NCI-H226 (cell line): ENCODE data around the gene ACER3.
A peak's percentile ranks its signal among the peaks of the same experiment; 100 is the strongest.
"Not testable (repeated sequence)": the region's sequence is repeated elsewhere in the genome, so short reads cannot be mapped to it uniquely, and the experiment has no call there.

Experiments
- DNase-seq: peaks from one replicate; pipeline ENCODE4 v3.0.0-alpha.2; 2015

The ACER3 gene

GRCh38 chr11:76880314-76880713 is 19.6 kb downstream of the ACER3 start:
- DNase-seq: no peak

- no peak for DNase-seq
Measured at GRCh38 chr11:76880956-76881355, 20.2 kb downstream of the ACER3 start.

- peak; percentile 93 for DNase-seq
Measured at GRCh38 chr11:76885390-76886097, 24.8 kb downstream of the ACER3 start.

GRCh38 chr11:76888989-76889388 is 28.3 kb downstream of the ACER3 start:
- peak; percentile 97 for DNase-seq

DNA sequence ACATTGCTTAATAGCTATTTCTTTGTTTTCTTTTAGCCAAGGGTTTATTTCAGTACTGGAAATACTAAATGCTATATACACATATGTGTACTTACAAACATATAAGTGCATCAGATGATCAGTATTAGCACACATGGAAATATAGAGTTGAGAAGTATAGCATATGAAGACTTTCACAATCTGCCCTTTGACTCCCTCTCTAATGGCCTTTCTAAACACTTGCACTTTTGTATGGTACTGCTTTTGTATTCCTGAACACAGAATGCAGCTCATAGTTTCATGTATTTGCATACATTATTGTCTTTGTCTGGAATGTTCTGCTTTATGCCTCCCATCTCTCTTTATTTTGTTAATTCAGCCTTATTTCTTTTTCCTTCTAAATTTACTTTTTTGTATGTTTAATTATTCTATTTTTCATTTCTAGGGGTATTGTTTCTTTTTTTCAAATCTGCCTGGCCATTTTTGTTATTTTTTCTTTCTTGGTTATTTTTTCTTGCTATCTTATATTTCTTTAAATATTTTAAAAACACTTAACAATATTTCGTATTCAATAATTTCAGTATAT is 28.8 kb downstream of the ACER3 start:
- DNase-seq: no peak

GRCh38 chr11:76890329-76890728 is 29.6 kb downstream of the ACER3 start:
- no peak for DNase-seq

DNA sequence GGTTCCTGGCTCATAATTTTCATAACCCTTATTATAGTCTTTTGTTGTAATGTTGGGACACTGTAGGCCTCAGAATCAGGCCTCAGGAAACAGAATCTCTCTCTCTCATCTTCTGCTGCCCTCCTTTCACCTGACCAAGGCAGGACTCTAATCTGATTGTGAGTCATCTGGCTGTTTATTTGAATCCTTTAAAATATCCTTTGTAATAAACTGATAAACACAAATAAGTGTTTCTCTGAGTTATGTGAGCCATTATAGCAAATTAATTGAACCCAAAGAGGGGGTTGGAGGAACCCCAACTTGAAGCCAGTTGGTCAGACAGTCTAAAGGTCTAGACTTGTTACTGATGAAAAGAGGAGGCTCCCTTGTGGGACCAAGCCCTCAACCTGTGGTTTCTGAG is 30.6 kb downstream of the ACER3 start:
- peak; percentile 38 for DNase-seq

DNA sequence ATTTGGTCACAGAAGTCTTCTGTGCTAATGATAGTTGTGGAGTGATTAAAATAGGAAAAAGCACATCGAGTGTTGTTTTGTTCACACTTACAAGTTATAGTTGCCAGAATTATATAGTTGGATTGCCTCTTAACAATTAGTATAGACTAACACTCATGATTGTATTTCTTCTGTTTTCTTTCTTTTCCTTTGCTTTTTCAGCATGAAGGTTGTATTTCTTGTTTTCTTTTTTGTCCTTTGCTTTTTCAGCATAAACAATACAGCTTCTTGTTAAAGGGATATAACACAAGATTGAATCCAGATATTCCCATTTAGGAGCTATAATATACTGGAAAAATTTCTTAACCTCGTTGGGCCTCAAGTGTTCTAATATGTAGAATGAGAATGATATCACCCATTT is 31.1 kb downstream of the ACER3 start:
- DNase-seq: no peak

DNA sequence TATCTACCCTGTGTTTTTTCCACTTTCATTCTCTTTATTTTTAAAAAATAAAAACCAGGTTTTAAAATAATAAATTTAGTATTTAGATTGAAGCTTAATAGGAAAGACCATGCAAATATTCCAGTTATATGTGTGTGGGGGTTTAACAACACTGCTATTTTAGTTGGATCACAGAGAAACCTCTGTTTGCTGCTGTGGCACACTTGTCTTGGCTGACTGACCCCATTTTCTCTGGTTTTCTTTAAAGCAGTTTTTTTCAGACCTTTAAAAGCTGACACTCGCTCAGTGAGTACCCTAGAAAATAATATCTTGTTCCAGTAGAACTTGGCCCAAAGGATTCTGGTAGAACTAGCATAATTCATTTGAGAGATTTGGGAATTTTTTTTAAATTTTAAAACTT is 31.6 kb downstream of the ACER3 start:
- DNase-seq: no peak

GRCh38 chr11:76897233-76897632 is 36.5 kb downstream of the ACER3 start:
- no peak for DNase-seq

DNA sequence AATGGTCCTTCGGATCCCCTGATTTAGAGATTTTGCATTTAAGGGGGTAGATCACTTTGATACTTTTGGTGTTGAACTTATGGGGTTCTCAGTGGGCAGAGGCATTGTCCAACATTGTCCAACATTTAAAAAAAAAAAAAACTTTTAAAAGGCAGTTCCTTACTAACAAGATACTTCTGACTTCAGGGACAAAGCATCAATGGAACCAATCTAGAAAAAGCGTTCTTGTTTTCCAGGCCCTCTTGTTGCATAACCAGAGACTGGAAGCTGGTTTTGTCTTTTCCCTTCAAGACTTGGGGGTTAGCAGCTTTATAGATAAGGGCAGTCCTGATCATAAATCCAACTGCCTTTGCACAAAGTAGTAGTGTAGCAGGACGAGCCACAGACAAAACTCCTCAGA is 40.4 kb downstream of the ACER3 start:
- DNase-seq: no peak

DNA sequence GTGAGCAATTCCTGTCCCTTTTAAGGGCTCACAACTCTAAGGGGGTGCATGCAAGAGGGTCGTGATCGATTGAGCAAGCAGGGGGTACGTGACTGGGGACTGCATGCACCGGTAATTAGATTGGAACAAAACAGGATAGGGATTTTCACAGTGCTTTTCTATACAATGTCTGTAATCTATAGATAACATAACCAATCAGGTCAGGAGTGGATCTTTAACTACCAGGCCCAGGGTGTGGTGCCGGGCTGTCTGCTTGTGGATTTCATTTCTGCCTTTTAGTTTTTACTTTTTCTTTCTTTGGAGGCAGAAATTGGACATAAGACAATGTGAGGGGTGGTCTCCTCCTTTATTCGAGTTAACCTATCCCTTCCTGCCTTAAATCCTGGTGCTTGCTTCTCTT is 40.9 kb downstream of the ACER3 start:
- not testable (repeated sequence) for DNase-seq

- no peak for DNase-seq
Measured at GRCh38 chr11:76902121-76903014, 41.6 kb downstream of the ACER3 start.

DNA sequence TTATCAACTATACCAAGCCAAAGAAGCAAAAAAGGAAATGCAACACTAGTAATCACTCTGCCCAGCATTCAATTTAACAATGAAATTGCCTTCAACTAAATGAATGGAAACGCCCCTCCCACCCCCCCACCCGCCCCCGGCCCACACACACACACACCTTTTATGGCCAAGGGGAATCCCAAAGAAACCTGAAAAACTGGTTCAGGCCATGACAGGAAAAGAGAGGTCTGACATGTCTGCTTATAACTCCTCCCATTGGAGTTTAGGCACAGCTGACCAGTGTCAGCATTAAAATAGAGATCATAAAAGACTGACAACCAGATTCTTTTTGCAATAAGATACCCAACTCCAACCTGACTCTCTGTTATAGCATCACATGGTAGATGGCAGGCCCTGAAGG is 42.6 kb downstream of the ACER3 start:
- no peak for DNase-seq

DNA sequence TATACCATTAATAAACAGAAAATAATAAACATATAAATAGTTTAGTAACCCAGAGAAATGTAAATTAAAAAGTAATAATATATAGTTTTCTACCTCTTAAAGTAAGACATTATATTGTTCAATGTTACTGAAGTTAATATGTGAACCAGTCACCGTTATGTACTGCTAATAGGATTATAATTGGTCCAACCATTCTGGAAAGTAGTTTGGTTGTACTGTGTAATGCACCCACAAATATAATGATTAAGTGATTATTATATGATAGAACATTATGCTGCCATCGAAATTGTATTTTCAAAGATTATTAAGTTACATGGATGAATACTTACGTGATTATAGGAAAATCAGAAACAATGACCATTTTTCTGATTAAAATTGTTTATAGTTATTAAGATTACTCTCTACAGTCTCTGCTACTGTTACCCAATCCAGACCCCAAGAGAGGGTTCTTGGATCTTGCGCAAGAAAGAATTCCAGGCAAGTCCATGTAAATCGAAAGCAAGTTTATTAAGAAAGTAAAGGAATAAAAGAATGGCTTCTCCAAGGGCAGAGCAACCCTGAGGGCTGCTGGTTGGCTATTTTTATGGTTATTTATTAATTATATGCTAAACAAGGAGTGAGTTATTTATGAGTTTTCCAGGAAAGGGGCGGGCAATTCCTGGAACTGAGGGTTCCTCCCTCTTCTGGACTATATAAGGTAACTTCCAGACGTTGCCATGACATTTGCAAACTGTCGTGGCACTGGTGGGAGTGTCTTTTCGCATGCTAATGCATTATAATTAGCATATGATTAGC is 50.1 kb downstream of the ACER3 start:
- no peak for DNase-seq

- no peak for DNase-seq
Measured at GRCh38 chr11:76911415-76911808, 50.7 kb downstream of the ACER3 start.

DNA sequence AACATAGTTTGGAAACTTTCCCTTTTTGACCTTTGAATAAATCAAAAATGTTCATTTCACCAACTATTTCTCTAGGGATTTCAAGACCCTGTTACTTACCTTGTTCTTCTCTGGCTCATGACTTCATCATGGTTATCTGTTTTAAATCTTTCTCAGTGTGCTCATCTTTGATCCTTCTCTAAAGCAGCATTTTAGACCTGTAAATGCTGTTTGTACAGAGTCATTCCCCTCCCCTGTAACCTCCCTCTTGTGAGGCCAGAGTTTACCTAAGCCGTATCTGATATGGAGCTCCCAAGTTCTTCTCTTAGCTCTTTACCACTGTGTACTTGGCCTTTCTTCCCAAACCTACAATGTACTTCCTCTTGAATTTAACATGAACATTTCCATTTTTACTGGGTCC is 56.0 kb downstream of the ACER3 start:
- no peak for DNase-seq

DNA sequence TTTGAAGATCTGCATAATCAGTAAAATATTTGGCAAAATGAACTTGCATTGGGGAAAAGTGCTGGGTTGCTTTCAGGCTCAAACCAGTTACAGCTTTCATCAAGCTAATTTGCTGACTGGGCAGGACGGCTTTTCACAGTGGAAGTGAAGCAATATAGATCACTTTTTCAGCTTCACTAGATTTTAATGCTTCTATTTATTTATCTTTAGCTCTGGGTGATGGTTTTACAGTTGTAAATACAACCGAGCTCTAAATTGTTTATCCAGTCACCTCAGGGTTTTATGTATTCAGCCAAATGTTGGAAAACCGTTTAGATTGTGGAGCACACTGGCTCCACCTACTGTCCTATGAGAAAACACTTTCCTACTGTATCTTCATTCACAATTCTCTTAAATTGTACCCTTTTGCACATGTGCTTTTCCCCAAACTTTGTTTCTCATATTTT is 58.2 kb downstream of the ACER3 start:
- DNase-seq: peak; percentile 9

DNA sequence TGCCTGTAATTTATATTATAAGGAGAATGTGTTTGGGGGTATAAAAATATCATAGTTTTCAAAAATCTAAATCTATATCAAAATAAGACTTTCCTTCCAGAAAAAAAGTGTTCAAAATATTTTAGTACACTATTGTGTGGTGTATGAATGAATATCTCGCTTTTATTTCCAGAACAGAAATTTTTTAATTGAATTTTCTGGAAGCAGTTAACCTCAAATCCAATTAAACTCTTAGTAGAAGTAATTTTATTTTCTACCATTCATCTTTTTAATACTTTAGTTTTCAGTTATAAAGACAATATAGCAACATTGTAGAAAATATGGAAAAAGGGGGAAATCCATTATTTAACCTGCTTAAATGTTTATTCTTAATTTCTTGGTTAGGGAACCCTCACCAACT is 58.7 kb downstream of the ACER3 start:
- no peak for DNase-seq

GRCh38 chr11:76919887-76920746 is 59.4 kb downstream of the ACER3 start:
- peak; percentile 62 for DNase-seq

DNA sequence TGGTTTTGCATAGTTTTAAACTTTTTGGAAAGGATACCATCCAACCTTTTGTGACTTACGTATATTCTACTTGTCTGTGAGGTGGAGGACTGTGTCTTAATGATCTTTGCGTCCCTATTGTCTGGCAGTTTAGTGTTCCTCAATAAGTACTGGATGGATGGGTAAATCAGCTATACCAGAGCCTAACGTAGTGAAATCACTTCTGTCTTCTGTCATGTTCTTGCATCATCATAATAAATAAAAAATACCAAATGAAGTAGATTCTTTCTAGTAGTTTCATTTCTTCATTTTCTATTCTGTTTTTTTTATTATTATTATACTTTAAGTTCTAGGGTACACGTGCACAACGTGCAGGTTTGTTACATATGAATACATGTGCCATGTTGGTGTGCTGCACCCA is 66.4 kb downstream of the ACER3 start:
- no peak for DNase-seq

- DNase-seq: no peak
Measured at GRCh38 chr11:76935042-76935441, 74.3 kb downstream of the ACER3 start.
